GM21447 (cell line): ENCODE measurements around the gene FAM210A.
"Not testable (repeated sequence)": the region's sequence is repeated elsewhere in the genome, so short reads cannot be mapped to it uniquely, and the experiment has no call there.

Experiments
- ATAC-seq: cut with Tn5 transposase; IDR thresholded peaks from one replicate; pipeline ENCODE4 v1.9.1; 2021; ENCODE audit not compliant: unreplicated experiment

The FAM210A gene

DNA sequence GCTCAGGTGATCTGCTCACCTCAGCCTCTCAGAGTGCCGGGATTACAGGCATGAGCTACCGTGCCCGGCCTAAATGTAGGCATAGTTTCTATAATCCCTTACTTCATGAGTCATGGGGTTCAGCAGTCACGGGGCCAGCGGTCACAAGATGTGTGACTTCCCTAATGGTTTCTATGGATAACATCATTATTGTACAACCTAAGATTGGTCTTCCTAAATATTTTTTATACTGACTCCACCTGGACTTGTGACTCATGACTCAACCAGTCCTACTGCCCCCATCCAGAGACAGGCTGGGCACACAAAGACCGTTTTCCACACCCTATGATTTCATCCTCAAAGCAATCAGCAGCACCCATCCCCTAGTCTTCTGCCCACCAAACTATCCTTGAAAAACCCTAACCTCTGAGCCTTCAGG lies 15.9 kb downstream of the FAM210A start:
- ATAC-seq: no peak

DNA sequence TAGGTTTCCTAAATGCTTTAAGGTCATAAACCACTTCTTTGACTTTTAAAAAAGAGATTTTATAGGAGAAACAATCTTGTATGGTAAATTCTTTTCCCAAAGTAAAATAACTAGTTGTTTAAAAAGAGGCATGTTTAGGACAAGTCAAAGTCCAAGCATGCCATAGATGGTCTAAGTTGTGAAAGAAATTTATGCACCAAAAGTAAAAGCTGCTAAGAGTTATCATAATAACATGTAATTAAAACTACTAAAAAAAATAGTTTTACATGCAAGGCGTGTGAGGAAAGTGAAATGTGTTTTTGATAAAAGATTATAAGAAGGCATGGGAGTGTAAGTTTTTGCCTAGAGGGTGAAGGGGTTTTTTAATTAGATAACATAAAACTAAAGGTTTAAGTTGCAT lies 22.5 kb downstream of the FAM210A start:
- ATAC-seq: no peak

DNA sequence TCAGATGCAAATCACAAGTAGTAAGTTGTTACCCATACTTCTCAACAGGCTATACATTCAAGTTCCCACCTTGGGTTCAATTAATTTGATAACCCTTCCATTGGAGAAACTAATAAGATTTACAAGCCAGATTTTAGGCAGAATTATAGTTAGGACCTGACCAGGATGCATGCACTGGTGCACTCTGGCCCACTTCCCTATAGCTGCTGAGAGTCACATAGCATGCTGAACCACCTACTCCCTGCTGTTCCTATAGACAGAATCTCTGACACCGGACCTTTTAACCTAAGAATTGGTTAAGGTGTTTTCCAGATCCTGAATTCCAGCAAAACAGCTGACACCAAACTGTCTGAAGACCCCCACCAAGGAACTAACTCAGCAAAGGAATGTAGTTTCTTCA lies 26.2 kb downstream of the FAM210A start:
- ATAC-seq: no peak

DNA sequence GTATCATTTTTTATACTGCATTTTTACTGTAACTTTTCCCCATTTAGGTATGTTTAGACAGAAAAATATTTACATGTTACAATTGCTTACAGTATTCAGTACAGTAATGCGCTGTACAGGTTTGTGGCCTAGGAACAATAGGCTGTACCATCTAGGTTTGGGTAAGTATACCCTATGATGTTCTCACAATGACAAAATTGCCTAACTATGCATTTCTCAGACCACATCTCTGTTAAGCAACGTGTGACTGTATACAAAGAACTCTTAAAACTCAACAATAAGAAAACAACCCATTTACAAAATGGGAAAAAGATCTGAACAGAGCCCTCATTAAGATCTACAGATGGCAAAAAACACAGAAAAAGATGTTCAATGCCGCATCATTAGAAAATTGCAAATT lies 29.4 kb downstream of the FAM210A start:
- ATAC-seq: no peak

DNA sequence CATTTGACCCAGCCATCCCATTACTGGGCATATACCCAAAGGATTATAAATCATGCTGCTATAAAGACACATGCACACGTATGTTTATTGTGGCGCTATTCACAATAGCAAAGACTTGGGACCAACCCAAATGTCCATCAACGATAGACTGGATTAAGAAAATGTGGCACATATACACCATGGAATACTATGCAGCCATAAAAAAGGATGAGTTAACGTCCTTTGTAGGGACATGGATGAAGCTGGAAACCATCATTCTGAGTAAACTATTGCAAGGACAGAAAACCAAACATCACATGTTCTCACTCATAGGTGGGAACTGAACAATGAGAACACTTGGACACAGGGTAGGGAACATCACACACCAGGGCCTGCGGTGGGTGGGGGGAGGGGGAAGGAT lies 31.0 kb downstream of the FAM210A start:
- ATAC-seq: not testable (repeated sequence)

DNA sequence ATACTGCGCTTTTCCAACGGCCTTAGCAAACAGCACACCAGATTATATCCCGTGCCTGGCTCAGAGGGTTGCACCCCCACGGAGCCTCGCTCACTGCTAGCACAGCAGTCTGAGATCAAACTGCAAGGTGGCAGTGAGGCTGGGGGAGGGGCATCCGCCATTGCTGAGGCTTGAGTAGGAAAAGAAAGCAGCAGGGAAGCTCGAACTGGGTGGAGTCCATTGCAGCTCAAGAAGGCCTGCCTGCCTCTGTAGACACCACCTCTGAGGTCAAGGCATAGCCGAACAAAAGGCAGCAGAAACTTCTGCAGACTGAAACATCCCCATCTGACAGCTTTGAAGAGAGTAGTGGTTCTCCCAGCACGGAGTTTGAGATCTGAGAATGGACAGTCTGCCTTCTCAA lies 36.3 kb downstream of the FAM210A start:
- not testable (repeated sequence) for ATAC-seq

DNA sequence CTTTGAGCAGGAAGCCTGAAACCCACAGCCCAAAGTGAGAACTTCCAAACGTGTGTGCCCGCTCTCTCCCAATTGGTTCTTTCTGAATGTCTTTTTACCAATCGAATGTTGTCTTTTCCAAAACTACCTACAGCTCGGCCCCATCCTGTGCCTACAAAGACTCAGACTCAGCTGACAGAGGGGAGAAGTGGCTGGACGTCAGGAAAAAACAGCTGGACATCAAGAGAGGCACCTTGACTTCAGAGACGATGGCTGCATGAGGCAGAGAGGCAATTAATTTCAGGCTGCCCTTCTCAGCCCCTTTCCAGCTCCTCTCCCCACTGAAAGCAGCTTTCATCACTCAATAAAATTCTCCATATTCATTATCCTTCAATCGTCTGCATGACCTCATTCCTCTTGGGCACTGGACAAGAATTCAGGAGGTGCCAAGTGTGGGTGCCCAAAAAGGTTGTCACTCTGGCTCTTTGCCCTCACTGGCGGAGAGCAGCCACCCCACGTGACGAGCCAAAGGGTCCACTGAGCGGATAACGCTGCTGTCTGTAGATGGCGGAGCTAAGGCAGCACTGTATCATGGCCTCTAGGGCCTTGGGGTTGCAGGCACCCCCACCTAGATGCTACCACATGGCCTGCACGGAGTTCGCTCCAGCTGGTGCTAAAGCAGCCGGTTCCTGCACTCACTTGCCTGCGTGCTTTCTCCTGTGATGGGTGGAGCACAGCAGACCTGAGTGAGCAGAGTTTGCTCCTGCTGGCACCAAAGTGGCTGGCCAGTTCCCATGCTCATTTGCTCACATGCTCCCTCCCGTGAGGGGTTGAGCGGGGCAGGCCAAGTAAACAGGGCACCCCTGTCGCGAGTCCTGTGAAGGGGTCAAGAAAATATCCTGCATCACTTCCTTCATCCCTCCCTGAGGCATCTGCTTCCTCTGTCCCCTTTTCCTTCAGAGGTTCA lies 37.9 kb downstream of the FAM210A start:
- no peak for ATAC-seq

DNA sequence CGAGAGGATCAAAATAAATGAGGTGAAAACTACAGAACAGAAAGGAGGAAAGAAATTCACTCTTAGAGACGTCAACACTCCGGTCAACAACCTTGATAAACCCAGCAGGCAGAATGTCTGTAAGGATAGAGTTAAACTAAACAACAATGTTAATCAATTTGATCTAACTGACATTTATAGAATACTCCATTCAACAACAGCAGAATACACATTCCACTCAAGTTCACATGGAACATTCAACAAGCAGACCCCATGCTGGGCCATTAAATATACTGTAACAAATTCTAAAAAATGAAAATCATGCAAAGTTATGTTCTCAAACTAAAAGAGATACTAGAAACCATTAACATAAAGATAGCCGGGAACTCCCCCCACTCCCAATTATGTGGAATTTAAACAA lies 41.8 kb downstream of the FAM210A start:
- no peak for ATAC-seq

DNA sequence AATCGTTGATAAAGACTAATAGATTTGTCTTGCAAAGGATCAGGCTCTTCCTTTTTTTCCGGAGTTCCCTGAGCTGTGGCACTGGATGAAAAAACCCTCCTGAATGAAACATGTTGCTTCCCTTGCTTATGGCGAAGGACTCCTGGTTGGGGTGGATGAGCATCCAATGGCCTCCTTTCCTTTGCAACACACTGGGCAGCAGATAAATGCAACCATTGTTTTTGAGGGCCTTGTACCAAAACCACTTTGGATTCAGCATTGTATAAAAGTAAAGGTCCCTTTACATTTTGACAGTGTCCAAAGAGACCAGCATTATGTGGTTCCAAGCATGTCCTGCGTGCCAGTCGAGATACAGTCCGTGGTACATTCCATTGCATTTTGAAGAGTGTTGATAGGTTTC lies 44.7 kb downstream of the FAM210A start:
- no peak for ATAC-seq

DNA sequence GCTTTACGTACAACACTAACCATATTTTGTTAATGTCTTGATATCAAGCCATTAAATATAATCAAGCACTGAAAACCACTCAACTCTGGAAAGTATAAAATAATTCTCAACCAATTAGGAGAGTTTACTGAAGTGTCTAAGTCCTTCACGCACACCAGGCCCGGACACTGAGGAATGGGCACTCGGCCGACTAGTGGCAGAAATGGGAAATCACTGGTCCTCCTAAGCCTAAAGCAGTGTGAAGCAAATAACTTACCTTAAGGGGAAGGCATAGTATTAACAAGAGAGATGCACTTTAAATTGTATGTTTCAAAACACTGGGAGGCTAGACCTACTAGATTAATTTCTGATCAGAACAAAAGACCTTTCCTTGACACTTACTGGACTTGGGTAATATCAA lies 45.7 kb downstream of the FAM210A start:
- ATAC-seq: no peak

DNA sequence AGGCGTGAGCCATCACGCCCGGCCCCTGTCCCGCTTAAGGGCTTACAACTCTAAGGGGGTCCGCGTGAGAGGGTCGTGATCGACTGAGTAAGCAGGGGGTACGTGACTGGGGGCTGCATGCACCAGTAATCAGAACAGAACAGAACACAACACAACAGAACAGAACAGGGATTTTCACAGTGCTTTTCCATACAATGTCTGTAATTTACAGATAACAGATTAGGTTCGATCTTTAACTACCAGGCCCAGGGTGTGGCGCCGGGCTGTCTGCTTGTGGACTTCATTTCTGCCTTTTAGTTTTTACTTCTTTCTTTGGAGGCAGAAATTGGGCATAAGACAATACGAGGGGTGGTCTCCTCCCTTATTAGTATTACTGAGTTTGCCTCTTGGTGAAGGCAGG lies 49.0 kb downstream of the FAM210A start:
- not testable (repeated sequence) for ATAC-seq

DNA sequence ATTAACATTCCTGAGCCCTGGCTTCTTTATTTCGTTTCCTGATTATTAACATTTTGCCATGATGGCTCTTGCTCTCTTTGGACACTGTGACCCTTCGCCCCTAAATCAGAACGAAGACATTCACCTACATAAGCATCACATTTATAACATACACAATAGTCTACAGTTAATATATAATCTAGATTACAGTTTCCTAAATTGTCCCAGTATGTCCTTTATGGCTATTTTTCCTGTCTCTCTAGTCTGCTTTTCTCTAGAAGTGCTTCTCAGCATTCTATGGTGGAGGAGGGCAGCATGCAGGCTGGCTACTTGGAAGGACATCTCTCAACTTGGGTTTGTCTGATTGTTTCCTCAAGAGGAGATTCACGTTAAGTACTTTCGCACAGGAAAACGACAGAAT lies 49.9 kb downstream of the FAM210A start:
- no peak for ATAC-seq

DNA sequence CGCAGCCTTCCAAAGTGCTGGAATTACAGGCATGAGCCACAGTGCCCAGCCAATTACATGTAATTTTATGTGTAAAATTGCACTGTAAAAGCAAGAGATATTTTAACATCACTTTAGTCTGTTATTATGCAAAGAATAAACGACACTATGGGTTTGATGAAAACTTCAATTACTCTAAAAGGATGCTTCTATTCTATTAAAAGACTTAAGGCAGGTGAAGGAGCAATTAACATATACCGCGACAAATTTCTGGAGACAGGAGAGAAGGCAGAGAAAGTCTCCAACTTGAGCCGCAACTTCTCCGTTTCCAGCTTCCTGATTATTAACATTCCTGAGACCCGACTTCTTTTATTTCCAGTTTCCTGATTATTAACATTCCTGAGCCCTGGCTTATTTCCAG lies 53.7 kb downstream of the FAM210A start:
- ATAC-seq: no peak

DNA sequence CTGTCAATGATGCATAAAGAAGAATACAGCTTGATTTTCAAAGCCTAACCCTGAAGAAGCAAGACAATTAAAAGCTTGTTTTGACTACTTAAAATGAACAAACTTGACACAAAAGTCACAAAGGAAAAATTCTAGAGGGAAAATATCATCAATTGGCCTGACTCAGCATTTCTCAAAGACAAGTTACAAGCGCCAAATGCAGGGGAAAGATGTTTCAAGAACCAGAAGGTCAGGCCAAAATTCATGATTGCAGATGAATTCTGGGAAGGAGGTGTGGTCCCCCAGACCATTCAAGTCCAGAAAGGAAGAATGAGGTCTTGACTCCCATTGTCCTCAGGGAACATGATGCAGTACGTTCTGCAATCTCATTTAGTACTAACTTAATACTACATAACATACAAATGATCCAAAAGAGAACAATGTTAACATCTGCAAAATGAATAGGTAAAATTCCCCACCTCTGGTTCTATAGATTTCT lies 64.5 kb downstream of the FAM210A start:
- ATAC-seq: no peak

DNA sequence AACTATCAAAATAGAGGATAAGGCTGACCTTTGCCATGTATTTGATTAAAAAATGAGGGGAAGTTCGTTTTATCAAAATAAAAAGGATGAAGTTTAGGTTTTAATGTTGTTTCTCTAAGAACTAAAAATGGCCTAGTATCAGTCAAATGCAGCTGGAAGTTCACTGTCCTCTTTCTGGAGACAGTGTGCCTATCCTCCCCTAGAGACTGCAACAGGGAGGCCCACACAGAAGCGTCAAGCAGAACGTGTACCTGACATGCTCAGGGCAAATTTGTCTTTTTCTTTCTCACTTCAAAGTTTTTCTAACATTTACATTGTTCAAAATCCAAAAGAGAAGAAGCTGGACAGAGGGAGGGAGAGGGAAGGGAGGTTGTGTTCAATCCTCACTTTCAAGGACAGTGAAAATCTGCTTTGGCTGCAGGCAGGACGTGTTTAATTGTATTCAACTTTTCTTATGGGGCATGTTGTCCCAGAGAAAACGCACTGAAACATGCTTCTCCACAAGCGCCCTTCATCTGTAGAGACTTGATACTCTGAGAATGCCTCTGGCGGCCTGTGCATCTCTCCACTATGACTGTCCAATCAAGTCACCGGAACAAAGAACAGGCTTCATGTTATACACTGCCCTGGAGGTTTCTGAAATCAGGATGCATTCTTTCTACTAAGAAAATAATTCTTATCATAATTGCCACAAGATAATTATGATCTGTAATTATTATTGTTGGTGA lies 65.1 kb downstream of the FAM210A start:
- no peak for ATAC-seq

DNA sequence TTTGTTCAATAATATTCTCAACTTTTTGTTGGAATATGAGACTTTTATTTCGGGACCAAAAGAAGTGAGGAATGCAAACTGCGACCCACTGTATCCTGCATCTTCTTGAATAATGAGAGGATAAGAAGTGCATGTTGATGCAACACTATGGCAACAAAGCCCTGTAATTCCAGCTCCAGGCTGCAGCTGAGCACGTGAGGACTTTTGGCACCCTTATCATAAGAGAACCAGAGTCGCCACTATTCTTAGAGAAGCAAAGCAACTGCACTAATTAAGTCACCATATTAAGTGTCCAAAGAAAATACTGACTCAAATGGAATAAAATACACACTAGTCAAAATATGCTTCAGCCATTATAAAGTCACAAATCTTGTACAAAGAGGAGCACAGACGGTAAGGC lies 65.8 kb downstream of the FAM210A start:
- no peak for ATAC-seq

DNA sequence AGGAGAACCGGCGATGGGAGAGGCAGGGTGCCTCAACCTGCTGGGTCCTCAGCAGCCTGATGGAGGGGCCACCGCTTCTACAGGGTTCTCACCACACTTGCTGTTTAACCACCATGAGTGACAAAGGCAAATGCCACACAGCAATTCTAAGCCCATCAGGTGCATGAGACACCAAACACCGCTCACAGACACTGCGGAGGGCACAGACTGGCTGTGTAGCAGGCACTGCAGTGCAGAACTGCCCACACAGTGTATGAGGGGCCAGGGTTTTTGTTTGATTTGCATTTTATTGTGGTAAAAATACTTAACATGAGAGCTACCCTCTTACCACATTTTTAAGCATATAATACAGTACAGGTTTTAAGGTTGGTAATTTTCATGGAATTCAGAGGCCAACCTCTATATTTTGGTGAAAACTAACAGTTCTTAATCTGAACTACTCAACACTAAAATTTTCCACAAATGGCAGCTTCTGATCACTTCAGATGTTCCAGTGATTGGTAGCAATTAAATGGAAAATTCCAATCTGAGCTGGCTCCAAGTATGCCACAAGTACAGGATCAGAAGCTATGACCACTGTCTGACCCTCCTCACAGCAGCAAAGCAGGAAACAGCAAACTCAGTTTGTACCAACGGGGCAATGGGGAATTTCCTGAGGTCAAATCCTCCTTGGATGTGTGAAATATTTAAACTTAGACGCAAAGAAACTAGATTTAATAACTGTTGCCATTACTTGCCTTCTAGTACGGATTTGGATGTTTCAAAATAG lies 67.7 kb downstream of the FAM210A start:
- ATAC-seq: no peak

DNA sequence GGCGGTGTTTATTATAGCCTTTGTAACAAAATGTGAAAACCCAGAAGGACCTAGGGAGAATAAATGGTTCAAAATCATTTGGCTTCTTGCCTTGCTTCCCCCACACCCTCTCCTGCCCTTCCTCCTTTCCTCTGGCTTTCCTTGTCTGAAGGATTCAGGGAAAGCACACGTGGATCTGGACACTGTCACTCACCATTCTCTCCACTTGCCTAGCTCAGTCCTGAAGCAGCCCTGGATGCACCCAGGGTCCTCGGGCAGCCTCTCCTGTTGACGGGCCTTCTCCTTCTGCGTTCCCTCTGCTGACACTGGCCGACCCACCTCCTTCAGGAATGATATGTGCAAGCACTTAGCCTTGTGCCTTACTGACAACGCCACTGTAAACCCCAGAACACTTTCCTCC lies 68.4 kb downstream of the FAM210A start:
- ATAC-seq: no peak

DNA sequence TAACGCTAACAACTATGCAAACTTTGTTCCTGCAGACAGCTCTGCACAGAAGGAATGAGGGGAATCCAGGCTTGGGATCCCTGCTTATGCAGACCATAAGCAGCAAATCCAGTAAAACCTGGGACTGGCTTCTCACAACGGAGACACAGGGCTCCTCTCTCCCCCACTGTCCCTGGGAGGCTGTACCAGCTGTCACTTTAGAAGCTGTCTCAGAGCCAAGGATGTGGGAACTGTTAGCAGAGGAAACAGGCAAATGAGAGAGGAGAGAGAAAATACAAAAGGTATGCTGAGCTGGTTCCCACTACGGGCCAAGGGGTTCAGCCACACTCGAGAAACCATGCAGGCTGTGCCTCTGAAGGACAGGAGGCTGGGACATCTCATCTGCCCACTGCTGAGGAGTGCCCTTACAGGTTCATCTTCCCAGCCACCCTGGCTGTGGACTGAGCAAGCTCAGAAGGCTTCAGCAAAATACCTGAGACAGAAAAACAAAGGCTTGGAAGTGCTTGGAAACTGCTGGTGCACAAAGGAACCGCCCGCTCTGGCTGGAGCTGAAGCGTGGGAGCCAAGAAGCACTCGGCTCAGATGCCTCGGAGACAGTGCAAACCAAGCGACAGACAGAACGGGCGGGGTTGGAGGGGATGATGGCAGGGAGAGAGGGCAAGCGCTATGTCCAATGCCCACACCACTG lies 72.5 kb downstream of the FAM210A start:
- no peak for ATAC-seq
